GM23248 (cell line): ENCODE measurements around the gene FAM118A.

Experiments used
- EZH2 ChIP-seq: fragments of 200-600 bp; sonication (generic); IDR thresholded peaks from 2 replicates; pipeline ENCODE4 v1.6.1; 2018; ENCODE audit warnings: antibody characterized with exemption, mild to moderate bottlenecking; ENCODE audit not compliant: insufficient read depth, poor library complexity, severe bottlenecking
- EZH2phosphoT487 ChIP-seq: fragments of 200-600 bp; sonication (generic); IDR thresholded peaks from 2 replicates; pipeline ENCODE4 v1.6.1; 2018; ENCODE audit warnings: antibody characterized with exemption, moderate library complexity, mild to moderate bottlenecking, low read depth; ENCODE audit not compliant: insufficient read depth

GRCh38 chr22:45381348-45381747, 71.6 kb downstream of the FAM118A start:
- TF ChIP-seq EZH2 (no peak), EZH2phosphoT487 (no peak)
